Superior temporal gyrus (tissue), 1 donor: ENCODE measurements around the gene CHRDL2.
"Not testable (repeated sequence)": the region's sequence is repeated elsewhere in the genome, so short reads cannot be mapped to it uniquely, and the experiment has no call there.

ENCODE experiments used
- DNase-seq: peaks from one replicate; pipeline ENCODE4 v3.0.0-alpha.2; 2016; ENCODE audit errors: extremely low spot score

CHRDL2 gene, protein sequence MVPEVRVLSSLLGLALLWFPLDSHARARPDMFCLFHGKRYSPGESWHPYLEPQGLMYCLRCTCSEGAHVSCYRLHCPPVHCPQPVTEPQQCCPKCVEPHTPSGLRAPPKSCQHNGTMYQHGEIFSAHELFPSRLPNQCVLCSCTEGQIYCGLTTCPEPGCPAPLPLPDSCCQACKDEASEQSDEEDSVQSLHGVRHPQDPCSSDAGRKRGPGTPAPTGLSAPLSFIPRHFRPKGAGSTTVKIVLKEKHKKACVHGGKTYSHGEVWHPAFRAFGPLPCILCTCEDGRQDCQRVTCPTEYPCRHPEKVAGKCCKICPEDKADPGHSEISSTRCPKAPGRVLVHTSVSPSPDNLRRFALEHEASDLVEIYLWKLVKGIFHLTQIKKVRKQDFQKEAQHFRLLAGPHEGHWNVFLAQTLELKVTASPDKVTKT

DNA sequence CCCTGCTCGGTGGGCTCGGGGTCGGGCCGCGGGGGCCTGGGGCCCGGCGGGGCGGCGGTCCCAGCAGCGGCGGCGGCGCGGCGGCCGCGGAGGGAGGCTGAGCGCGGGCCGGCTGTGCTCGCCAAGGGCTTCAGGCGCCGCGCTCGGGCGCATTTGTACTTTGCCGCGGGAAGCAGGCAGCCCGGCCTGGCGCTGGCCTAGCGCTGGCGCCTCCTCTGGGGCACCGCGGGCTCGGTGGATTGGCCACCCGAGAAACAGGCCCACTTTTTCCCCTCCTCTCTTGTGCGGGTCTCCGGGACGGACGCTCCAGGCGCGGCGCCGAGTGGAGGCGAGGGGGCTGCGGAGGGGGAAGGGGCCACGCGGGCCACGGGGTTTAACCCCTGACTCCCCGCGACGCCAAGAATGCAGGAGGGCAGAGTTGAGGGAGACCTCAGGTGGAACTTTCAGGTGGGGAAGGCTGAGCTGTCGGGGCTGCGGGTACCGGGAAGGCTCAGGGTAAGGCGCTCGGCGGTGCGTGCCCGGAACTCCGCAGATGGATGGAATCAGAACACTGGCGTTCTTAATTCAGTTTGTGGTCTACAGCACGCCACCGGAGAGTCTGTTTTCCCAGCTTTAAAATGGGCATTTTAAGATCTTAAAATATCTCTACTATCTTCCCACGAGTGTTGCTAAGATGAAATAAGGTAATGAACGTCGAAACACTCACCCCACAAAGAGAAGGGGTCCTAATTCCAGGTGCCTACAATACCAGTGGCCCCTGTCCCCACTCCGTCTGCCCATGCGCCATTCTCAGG is at the start of gene CHRDL2:
Gene CHRDL2, minus strand, starts transcription at position 126 of the 794 bp plus-strand sequence. CDS start 538 bp downstream, outside the sequence.
- no peak for DNase-seq

DNA sequence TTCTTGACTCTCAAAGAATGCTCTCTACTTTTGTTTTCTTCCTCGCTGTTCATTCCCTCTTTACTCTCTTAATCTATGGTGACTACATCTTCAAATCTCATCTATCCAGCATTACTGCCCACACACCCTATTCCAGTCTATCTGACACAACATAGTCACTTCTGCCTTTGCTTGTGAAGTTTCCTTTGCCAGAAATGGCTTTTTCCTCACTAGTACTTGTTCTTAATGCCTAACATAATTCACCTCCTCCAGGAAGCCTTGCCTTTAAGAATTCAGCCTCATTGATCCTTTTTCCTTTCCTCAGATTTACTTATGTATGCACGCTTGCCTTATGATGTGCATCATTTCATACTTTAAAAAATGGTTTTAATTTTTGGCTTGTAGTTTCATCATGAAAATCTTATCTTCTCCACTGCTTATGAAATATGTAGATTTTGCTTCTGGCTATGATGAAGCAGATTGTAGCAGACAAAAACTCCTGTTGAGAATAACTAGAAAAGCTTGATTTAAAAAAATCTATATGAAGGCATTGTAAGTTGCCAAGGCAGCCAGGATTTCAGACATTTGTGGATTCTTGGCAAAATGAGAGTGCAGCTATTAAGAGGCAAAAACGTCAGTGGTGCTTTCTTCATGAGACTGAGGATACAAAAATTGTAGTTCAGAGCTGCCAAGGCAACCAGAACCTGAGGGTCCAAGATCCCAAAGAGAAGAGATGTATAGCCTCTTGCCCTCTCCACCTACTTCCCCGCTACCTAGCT is 49.2 kb upstream of the CHRDL2 start:
- DNase-seq = peak; percentile 53

- DNase-seq = no peak
Observed at GRCh38 chr11:74778581-74778980, 47.4 kb upstream of the CHRDL2 start.

DNA sequence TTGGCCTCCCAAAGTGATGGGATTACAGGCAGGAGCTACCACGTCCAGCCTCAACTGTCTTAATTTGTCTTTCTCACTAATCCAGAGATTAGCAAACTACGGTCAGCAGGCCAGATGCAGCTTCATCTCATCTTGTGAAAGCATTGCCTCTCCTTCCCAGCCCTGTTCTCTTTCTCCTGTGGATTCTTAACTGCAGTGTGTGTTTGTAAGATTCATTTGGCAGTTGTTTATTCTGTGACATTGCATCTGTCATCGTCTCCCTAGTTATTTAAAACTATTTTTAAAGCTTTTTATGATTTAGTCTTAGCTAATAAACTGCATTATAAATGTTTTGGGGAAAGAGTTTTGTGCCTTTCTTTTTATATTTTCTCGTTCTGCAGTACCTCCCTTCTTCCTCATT is 46.7 kb upstream of the CHRDL2 start:
- no peak for DNase-seq

GRCh38 chr11:74777038-74777437 is 45.8 kb upstream of the CHRDL2 start:
- no peak for DNase-seq

GRCh38 chr11:74776546-74776945 is 45.3 kb upstream of the CHRDL2 start:
- no peak for DNase-seq

GRCh38 chr11:74775762-74776161 is 44.5 kb upstream of the CHRDL2 start:
- DNase-seq = no peak

DNA sequence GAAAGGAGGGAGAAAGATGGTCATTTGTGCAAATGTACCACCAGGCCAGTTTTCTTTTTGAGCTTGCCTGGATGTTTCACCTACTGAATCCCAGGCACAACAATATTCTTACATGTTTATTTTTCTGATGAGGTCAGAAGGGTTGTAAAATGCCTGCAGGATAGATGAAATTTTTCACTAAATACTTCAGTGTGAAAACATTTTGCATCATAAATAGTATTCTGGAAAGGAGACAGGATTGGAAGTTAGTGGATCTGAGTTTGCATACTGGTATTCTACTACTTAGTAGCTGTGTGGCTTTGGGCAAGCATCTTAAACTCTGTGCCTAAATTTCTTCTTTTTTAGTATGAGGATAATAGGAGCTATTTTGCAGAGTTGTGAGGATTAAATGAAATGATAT is 42.2 kb upstream of the CHRDL2 start:
- peak; percentile 7 for DNase-seq

DNA sequence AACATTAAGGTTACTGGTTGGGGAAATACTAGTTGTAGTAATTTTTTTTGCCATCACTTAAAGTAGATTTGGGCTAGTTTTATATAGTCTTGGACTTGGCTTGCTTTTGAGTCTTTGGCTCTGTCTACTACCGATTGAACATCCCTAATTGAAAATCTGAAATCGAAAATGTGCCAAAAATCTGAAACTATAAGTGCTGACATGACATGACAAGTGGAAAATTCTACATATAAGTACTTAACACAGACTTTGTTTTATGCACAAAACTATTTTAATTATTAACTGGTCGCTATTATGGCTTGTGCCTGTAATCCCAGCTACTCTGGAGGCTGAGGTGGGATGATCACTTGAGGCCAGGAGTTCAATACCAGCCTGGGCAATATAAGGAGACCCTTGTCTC is 39.9 kb upstream of the CHRDL2 start:
- no peak for DNase-seq

DNA sequence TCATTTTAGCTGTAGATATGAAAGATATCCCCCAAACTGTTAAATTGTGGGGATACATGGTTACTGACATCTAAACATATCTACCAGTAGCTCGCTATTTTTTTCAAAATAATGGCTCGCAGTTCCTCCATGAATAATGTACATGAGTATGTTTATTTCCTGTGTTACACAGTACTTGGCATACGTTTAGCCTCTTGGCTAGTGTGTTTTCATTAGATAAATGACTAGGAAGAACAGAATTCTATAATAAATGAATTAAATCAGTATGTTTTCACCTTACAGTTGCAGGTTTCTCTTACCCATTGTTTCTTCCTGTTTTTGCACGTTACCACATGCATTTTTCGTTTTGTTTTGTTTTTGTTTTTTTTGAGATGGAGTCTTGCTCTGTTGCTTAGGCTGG is 39.2 kb upstream of the CHRDL2 start:
- no peak for DNase-seq

- no peak for DNase-seq
Observed at GRCh38 chr11:74769055-74769707, 38.0 kb upstream of the CHRDL2 start.

- not testable (repeated sequence) for DNase-seq
Observed at GRCh38 chr11:74768172-74768651, 37.0 kb upstream of the CHRDL2 start.

DNA sequence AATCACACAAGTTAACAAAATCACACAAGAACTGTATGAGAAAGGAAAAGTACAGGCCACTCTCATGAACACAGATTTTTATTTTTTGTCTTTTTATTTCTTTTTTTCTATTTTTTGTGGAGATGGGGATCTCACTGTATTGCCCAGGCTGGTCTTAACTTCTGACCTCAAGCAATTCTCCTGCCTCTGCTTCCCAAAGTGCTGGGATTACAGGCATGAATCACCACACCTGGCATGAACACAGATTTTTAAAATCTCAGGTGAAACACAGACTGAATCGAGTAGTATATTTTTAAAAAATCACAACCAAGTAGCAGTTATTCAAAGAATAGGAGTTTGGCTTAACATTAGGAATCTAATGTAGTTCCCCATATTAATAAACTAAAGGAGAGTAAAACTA is 35.7 kb upstream of the CHRDL2 start:
- DNase-seq = no peak

DNA sequence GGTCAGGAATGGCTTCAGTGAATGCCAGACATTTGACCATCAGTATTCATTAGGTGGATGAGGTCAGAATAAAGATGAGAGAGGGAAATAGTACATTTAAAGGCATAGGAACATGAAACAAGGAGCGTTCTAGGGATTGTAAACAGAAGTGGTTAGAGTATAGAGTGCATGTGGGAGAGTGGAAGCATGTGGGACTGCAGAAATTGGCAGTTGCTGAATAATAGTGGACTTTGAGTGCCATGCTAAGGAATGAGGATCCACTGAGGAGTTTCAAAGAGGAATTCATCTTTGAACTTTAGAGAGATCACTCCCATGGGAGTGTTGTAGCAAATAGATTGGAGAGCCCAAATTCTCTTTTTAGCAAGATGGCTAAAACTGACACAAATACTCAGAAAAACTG is 25.3 kb upstream of the CHRDL2 start:
- no peak for DNase-seq

GRCh38 chr11:74755395-74755995 is 24.3 kb upstream of the CHRDL2 start:
- no peak for DNase-seq

GRCh38 chr11:74754507-74755252 is 23.5 kb upstream of the CHRDL2 start:
- no peak for DNase-seq

DNA sequence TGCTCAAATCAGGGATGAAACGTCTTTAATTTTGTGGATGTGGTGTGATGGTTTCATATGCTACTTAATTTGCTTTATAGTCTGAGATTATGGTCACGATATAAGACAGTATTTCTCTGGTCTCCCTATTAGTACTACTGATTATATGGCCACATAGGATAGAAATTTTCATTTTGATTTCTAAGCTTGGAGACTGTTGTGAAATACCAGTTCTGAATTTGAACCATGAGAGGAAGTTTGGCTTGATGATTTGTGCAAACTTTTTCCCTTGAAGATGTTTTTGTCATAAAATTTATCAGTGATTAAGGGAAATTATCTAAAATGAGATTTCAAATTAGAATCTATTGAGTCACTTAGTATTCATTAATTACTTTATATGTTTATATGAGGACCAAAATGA is 20.1 kb upstream of the CHRDL2 start:
- no peak for DNase-seq

- DNase-seq = not testable (repeated sequence)
Observed at GRCh38 chr11:74750598-74750997, 19.4 kb upstream of the CHRDL2 start.

- DNase-seq = no peak
Observed at GRCh38 chr11:74749965-74750296, 18.7 kb upstream of the CHRDL2 start.

DNA sequence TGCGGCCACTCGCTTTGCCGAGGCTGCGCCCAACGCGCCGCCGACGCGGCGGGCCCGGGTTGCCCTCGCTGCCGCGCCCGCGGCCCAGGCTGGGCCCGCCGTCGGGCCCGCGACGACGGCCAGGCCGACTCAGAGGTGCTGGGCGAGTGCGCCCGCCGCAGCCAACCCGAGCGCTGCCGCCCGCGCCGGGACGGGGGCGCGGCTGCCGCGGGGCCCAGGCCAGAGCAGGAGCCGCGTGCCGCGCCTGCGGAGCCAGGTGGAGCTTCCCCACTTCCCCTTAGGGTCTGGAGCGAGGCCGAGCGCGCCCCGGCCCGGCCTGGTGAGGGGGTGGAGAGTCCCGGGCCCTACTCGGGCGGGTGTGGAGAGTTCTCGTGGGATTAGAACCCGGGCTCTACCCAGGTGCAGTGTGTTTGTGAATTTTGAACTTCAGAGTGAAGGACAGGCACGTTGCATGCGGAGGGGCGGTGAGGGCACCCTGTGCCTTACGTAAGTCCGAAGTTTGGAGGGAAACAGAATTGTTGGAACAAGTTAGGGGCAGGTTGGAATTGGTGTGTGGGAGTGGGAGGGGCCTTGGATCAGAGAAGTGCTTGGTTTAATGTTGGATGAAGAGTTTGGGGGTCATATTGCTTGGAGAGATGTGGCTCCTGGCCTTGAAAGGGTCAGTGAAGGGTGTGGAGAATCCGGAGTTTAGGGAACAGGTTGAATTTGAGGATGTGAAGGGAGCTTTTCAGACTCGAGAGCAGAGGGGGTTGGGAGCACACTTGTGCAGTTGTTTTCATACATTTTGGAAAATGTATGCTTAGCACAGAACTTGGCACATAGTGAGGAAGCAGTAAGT is 18.1 kb upstream of the CHRDL2 start:
- peak; percentile 35 for DNase-seq
